Measurements from ENCODE around the gene FAM151A. TPM values are rescaled to one million over a fixed set of nuclear protein-coding genes. Genes with fewer than 3 reads are reported as not detected.

The FAM151A gene
- total RNA-seq, 4 donors from 2014 or later, result not detected

DNA sequence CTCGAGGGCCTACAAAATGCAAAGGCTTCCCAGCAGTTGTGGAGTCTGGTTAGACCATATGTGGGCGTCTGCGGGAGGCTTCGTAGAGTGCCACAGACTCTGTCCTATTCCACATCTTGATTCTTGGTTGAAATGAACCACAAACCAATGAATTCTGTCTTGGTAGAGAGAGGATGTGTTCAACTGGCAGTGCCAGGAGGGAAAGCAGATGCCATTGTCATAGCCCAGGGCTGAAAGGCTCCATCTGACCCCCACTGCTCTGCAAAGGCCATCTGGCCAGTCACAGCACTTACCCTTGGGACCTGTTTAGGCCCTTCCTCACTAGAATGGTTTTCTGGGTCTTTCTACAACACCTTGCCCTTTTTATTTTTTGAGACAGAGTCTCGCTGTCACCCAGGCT is 53.2 kb downstream of the FAM151A start:
- DNase-seq (no peak), ATAC-seq (no peak)
- H3K4me3 ChIP-seq, result no peak overlapping the region
- in situ Hi-C loops (cut with MboI; ENCODE audit: low sequenced_read_pairs in 4 of 4) (no loop called here), intact Hi-C loops (cut with DNase I; ENCODE audit: low total_unique reads) (no loop called here)
- H3K4me1 ChIP-seq, result peaks cover 19 to 22% of the 10 kb centered on the region in 2 donors
- H3K27ac ChIP-seq, result peak overlapping the region; percentile 49 to 87 (median 74)
- TF ChIP-seq, protein P1, sequence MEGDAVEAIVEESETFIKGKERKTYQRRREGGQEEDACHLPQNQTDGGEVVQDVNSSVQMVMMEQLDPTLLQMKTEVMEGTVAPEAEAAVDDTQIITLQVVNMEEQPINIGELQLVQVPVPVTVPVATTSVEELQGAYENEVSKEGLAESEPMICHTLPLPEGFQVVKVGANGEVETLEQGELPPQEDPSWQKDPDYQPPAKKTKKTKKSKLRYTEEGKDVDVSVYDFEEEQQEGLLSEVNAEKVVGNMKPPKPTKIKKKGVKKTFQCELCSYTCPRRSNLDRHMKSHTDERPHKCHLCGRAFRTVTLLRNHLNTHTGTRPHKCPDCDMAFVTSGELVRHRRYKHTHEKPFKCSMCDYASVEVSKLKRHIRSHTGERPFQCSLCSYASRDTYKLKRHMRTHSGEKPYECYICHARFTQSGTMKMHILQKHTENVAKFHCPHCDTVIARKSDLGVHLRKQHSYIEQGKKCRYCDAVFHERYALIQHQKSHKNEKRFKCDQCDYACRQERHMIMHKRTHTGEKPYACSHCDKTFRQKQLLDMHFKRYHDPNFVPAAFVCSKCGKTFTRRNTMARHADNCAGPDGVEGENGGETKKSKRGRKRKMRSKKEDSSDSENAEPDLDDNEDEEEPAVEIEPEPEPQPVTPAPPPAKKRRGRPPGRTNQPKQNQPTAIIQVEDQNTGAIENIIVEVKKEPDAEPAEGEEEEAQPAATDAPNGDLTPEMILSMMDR (IDR thresholded peaks at IDR 0.05 in 4 of 5, conservative IDR thresholded peaks at IDR 0.05 in 1 of 5), result no peak
- no peak for TF ChIP-seq POLR2A (IDR thresholded peaks at IDR 0.05)
- H3K27me3 ChIP-seq, result no peaks in the 10 kb centered on the region
- no peaks in the 10 kb centered on the region for H3K36me3 ChIP-seq
- H3K9me3 ChIP-seq, result no peaks in the 10 kb centered on the region

DNA sequence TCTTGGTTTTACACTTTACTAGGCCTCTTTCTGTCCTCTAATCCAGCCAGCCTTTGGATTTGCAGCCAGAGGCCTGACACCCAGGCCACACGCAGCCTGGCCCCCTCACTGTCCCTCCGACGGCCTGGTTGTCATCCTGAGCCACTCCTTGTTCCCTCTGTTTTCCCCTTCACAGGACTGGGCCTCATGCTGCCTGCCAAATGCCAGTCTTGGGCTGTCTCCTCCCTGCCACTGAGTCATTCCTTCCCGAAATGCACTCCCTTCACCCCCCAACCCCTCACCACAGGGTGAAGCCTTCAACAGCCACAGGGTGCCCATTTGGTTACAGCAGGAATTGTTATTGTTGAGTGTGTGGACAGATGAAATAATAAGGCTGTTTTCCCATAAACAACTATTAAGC is 54.0 kb downstream of the FAM151A start:
- intact Hi-C loops (cut with DNase I; ENCODE audit: low total_unique reads) (no loop called here), in situ Hi-C loops (cut with MboI; ENCODE audit: low sequenced_read_pairs in 4 of 4) (no loop called here)
- DNase-seq (peak in 1 of 2 donors; percentile 67), ATAC-seq (peak in 1 of 2 donors; percentile 40)
- no peak for TF ChIP-seq POLR2A (IDR thresholded peaks at IDR 0.05)
- TF ChIP-seq, protein P1 (IDR thresholded peaks at IDR 0.05 in 4 of 5, conservative IDR thresholded peaks at IDR 0.05 in 1 of 5), result no peak
- Histone ChIP-seq H3K27ac (peak overlapping the region in 3 of 4 donors; percentile 73 to 87 (median 75)), H3K27me3 (no peaks in the 10 kb centered on the region), H3K4me1 (peaks cover 14 to 17% of the 10 kb centered on the region in 2 donors), H3K9me3 (no peaks in the 10 kb centered on the region), H3K36me3 (no peaks in the 10 kb centered on the region), H3K4me3 (no peak overlapping the region)

DNA sequence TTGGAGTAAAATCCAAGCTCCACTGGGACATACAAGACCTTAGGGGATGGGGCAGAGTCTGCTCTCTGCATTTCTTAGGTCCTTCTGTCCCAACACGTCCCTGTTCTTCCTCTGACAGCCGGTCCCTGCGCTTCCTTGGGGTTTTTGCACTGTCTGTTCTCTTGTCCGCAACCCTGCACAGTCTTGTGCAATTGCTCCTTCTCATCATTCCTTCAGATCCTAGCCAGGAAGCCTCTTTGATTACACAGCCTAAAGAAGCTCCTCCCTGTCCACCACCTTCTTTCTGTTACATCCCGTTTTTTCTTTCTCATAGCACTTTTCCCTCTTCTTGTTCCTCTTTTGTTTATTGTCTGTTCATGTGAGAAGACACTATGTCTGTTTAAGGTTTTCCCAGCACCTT is 55.4 kb downstream of the FAM151A start:
- H3K27ac ChIP-seq, result peak overlapping the region; percentile 61 to 87 (median 74)
- in situ Hi-C loops (cut with MboI; ENCODE audit: low sequenced_read_pairs in 4 of 4) (no loop called here), intact Hi-C loops (cut with DNase I; ENCODE audit: low total_unique reads) (no loop called here)
- ATAC-seq, result peak; percentile 95
- no peaks in the 10 kb centered on the region for H3K27me3 ChIP-seq
- TF ChIP-seq POLR2A (IDR thresholded peaks at IDR 0.05), result no peak
- TF ChIP-seq, protein P1 (IDR thresholded peaks at IDR 0.05 in 4 of 5, conservative IDR thresholded peaks at IDR 0.05 in 1 of 5), result no peak
- peak; percentile 45 to 80 for DNase-seq
- H3K36me3 ChIP-seq, result no peaks in the 10 kb centered on the region
- peaks cover 20 to 22% of the 10 kb centered on the region in 2 donors for H3K4me1 ChIP-seq
- no peak overlapping the region for H3K4me3 ChIP-seq
- H3K9me3 ChIP-seq, result no peaks in the 10 kb centered on the region

DNA sequence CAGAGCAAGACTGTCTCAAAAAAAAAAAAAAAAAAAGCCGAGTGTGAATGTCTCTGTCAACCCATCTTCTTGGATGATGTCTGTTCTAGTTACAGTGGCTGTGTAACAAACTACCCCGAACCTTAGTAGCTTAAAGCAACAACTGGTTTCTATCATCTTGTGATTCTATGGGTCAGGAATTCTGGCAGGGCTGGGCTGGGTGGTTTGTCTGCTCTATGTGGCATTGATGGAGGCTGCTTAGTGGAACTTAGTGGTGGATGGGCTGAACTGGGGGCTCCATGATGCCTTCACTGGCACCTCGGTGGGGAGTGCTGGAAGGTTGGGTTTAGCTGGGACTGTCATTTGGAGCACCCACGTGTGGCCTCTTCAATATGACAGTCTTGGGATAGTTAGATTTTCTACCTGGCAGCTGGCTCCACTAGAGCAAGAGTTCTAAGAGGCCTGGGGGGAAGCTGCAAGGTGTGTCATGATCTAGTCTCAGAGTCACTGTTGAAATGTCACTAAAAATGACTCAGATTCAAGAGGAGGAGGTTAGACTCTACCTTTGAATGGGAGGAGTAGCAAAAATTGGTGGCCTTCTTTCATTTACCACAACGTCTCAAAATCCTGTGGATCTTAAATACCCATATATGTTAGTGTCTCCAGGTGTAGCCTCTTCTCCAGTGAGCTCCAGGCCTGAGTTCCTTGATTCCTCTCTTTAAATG is 56.7 kb downstream of the FAM151A start:
- Histone ChIP-seq H3K27ac (peak overlapping the region; percentile 7 to 87 (median 74)), H3K27me3 (no peaks in the 10 kb centered on the region), H3K9me3 (no peaks in the 10 kb centered on the region), H3K4me1 (peaks cover 14 to 16% of the 10 kb centered on the region in 2 donors), H3K36me3 (no peaks in the 10 kb centered on the region), H3K4me3 (no peak overlapping the region)
- ATAC-seq (no peak), DNase-seq (no peak)
- TF ChIP-seq, protein P1 (IDR thresholded peaks at IDR 0.05 in 4 of 5, conservative IDR thresholded peaks at IDR 0.05 in 1 of 5), result no peak
- TF ChIP-seq POLR2A (IDR thresholded peaks at IDR 0.05), result no peak
- intact Hi-C loops (cut with DNase I; ENCODE audit: low total_unique reads) (no loop called here), in situ Hi-C loops (cut with MboI; ENCODE audit: low sequenced_read_pairs in 4 of 4) (no loop called here)

Data from gastrocnemius medialis (tissue), 4 donors.